WTC11 (cell line): ENCODE results near the gene GDAP2. TPM values are rescaled to one million over a fixed set of nuclear protein-coding genes. Genes with fewer than 3 reads are reported as not detected.

ENCODE experiments used
- ATAC-seq: fragments of 200-7000 bp; cut with Tn5 transposase; 2 replicates; pipeline ENCODE4 v1.10.0; 2021; ENCODE audit warnings: mild to moderate bottlenecking, moderate library complexity
- CTCF ChIA-PET: fragments of 300-600 bp; sonication (Branson Sonifier 250); formaldehyde crosslinking; loops from one replicate; lab custom pipeline; 2021; ENCODE audit warnings: antibody characterized with exemption; lab: Charles Lee
- POLR2A ChIA-PET: fragments of 350-600 bp; sonication (Branson Sonifier 250); formaldehyde crosslinking; loops from one replicate; lab custom pipeline; 2021; ENCODE audit warnings: antibody characterized with exemption; lab: Charles Lee
- DNase-seq: peaks from one replicate; pipeline ENCODE4 v3.0.0; 2021; ENCODE audit warnings: low spot score
- H3K27ac Mint-ChIP-seq: 2 replicates; pipeline ENCODE4 v1.8.0; 2021; ENCODE audit warnings: mixed read lengths
- H3K27me3 Mint-ChIP-seq: 2 replicates; pipeline ENCODE4 v1.8.0; 2021; ENCODE audit warnings: low read depth, mild to moderate bottlenecking, moderate library complexity, mixed read lengths
- H3K36me3 Mint-ChIP-seq: 2 replicates; pipeline ENCODE4 v1.8.0; 2021; ENCODE audit warnings: mixed read lengths
- H3K4me1 Mint-ChIP-seq: 2 replicates; pipeline ENCODE4 v1.8.0; 2022; ENCODE audit warnings: mixed read lengths
- H3K4me3 Mint-ChIP-seq: 2 replicates; pipeline ENCODE4 v1.8.0; 2021; ENCODE audit warnings: mild to moderate bottlenecking, moderate library complexity, mixed read lengths
- H3K9me3 Mint-ChIP-seq: 2 replicates; pipeline ENCODE4 v1.8.0; 2021; ENCODE audit warnings: mixed read lengths
- ATF3 ChIP-seq: sonication (generic); formaldehyde crosslinking; conservative IDR thresholded peaks from 2 replicates; pipeline ENCODE4 v1.8.1; 2022; ENCODE audit warnings: mild to moderate bottlenecking, missing genetic modification reagents
- GABPB1 ChIP-seq: sonication (generic); formaldehyde crosslinking; IDR thresholded peaks from 2 replicates; pipeline ENCODE4 v1.8.1; 2023; ENCODE audit warnings: mild to moderate bottlenecking, missing genetic modification reagents
- GRHL2 ChIP-seq: fragments of 250-450 bp; sonication (Bioruptor Pico); IDR thresholded peaks from 2 replicates; pipeline ENCODE4 v1.8.0; 2022; ENCODE audit warnings: mild to moderate bottlenecking, moderate library complexity; ENCODE audit not compliant: insufficient replicate concordance, severe bottlenecking
- MXD4 ChIP-seq: fragments of 250-450 bp; sonication (Bioruptor Pico); IDR thresholded peaks from 2 replicates; pipeline ENCODE4 v1.8.0; 2021; ENCODE audit warnings: mild to moderate bottlenecking, moderate library complexity, borderline replicate concordance
- NR1H2 ChIP-seq: sonication (generic); formaldehyde crosslinking; IDR thresholded peaks from 2 replicates; pipeline ENCODE4 v1.9.0; 2021; ENCODE audit warnings: mild to moderate bottlenecking, moderate library complexity, missing genetic modification reagents
- NR3C1 ChIP-seq: sonication (generic); formaldehyde crosslinking; conservative IDR thresholded peaks from 2 replicates; pipeline ENCODE4 v1.8.1; 2023; ENCODE audit warnings: low read depth, mild to moderate bottlenecking, missing genetic modification reagents
- OVOL2 ChIP-seq: fragments of 250-450 bp; sonication (Bioruptor Pico); IDR thresholded peaks from 2 replicates; pipeline ENCODE4 v1.9.0; 2021; ENCODE audit warnings: mild to moderate bottlenecking, borderline replicate concordance
- PRRX2 ChIP-seq: fragments of 250-450 bp; sonication (Bioruptor Pico); IDR thresholded peaks from 2 replicates; pipeline ENCODE4 v1.8.0; 2021; ENCODE audit warnings: mild to moderate bottlenecking
- STAT6 ChIP-seq: sonication (generic); formaldehyde crosslinking; conservative IDR thresholded peaks from 2 replicates; pipeline ENCODE4 v1.8.1; 2023; ENCODE audit warnings: mild to moderate bottlenecking, low read depth, missing genetic modification reagents, moderate library complexity
- ZNF121 ChIP-seq: sonication (generic); formaldehyde crosslinking; IDR thresholded peaks from 2 replicates; pipeline ENCODE4 v1.8.0; 2023; ENCODE audit warnings: missing genetic modification reagents
- ZNF416 ChIP-seq: fragments of 250-450 bp; sonication (Bioruptor Pico); IDR thresholded peaks from 2 replicates; pipeline ENCODE4 v1.9.0; 2021; ENCODE audit warnings: mild to moderate bottlenecking, inconsistent platforms
- total RNA-seq: library from RNA; stranded (reverse); gene quantifications from 3 replicates; pipeline ENCODE4 v1.2.3, GENCODE V29; 2021
- TF ChIP-seq, protein P1 (sequence below): sonication (generic); formaldehyde crosslinking; IDR thresholded peaks from 2 replicates; pipeline ENCODE4 v1.8.1; 2022; ENCODE audit warnings: low read depth, mild to moderate bottlenecking, moderate library complexity, missing genetic modification reagents, borderline replicate concordance
- TF ChIP-seq, protein P2 (sequence below): sonication (generic); formaldehyde crosslinking; IDR thresholded peaks from 2 replicates; pipeline ENCODE4 v1.8.1; 2023; ENCODE audit warnings: mild to moderate bottlenecking, missing genetic modification reagents, moderate library complexity

Gene GDAP2
- total RNA-seq, 1 experiment from 2014 or later: 22.4 TPM

DNA sequence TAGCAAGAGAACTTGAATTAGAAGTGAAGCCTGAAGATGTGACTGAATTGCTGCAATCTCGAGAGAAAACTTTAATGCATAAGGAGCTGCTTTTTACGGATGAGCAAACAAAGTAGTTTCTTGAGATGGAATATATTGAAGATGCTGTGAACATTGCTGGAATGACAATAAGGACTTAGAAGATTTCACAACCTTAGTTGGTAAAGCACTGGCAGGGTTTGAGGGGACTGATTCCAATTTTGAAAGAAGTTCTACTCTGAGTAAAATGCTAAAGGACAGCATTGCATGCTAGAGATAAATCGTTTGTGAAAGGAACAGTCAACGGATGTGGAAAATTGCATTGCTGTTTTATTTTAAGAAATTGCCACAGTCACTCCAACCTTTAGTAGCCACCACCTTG, 69.5 kb downstream of the GDAP2 start:
- POLR2A ChIA-PET: no interaction called here
- DNase-seq (no peak), ATAC-seq (no peak)
- H3K9me3 Mint-ChIP-seq: no peaks in the 10 kb centered on the region
- TF ChIP-seq STAT6 (CRISPR knock-in tag) (no peak), MXD4 (no peak), GRHL2 (no peak), ZNF416 (CRISPR knock-in tag) (no peak), OVOL2 (CRISPR knock-in tag) (no peak), NR3C1 (CRISPR knock-in tag) (no peak), ZNF121 (no peak), NR1H2 (CRISPR knock-in tag) (no peak)
- TF ChIP-seq, protein P1, sequence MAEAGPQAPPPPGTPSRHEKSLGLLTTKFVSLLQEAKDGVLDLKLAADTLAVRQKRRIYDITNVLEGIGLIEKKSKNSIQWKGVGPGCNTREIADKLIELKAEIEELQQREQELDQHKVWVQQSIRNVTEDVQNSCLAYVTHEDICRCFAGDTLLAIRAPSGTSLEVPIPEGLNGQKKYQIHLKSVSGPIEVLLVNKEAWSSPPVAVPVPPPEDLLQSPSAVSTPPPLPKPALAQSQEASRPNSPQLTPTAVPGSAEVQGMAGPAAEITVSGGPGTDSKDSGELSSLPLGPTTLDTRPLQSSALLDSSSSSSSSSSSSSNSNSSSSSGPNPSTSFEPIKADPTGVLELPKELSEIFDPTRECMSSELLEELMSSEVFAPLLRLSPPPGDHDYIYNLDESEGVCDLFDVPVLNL (CRISPR knock-in tag): no peak
- H3K27me3 Mint-ChIP-seq: no peaks in the 10 kb centered on the region
- H3K4me3 Mint-ChIP-seq: no peak overlapping the region
- no peak overlapping the region for H3K27ac Mint-ChIP-seq
- H3K4me1 Mint-ChIP-seq: no peaks in the 10 kb centered on the region
- CTCF ChIA-PET: interaction anchor here (0.8 kb wide), 1 partner anchor 106 kb away, joined by 3 read pairs; no protein-coding TSS in a partner anchor
- no peaks in the 10 kb centered on the region for H3K36me3 Mint-ChIP-seq

DNA sequence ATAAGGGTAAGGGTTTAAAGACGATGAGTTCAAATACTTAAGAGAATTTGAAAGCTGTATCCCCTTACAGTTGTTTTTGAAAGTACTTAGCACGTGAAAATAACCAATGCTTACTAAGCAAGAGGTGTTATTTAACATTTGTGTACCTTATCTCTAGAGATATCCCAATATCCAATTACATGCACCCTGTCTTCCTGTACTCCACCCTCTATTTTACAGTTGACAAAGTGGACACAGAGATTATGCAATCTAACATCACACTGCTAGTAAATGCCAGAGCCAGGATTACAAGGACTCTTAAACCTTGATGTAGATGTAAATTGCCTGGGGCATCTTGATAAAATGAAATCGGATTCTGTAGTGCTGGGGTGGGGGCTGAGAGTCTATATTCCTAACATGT, 72.0 kb downstream of the GDAP2 start:
- TF ChIP-seq, protein P1 (CRISPR knock-in tag): no peak
- peak; percentile 68 for TF ChIP-seq GABPB1 (CRISPR knock-in tag)
- TF ChIP-seq, all 79 proteins: peak for 1
- H3K4me1 Mint-ChIP-seq: no peaks in the 10 kb centered on the region
- H3K4me3 Mint-ChIP-seq: no peak overlapping the region
- ATAC-seq (no peak), DNase-seq (no peak)
- ChIA-PET POLR2A (no interaction called here), CTCF (no interaction called here)
- no peak overlapping the region for H3K27ac Mint-ChIP-seq
- H3K36me3 Mint-ChIP-seq: no peaks in the 10 kb centered on the region
- no peaks in the 10 kb centered on the region for H3K9me3 Mint-ChIP-seq
- H3K27me3 Mint-ChIP-seq: no peaks in the 10 kb centered on the region

GRCh38 chr1:117852853-117853553, 76.4 kb downstream of the GDAP2 start:
- ATAC-seq (no peak), DNase-seq (no peak)
- Mint-ChIP-seq H3K27ac (no peak overlapping the region), H3K27me3 (no peaks in the 10 kb centered on the region), H3K4me3 (no peak overlapping the region), H3K36me3 (no peaks in the 10 kb centered on the region), H3K4me1 (no peaks in the 10 kb centered on the region), H3K9me3 (no peaks in the 10 kb centered on the region)
- ChIA-PET POLR2A (no interaction called here), CTCF (interaction anchor here (1.5 kb wide), 1 partner anchor 10 kb away, joined by 5 read pairs; no protein-coding TSS in a partner anchor)
- TF ChIP-seq ATF3 (CRISPR knock-in tag): no peak
- TF ChIP-seq, protein P2, sequence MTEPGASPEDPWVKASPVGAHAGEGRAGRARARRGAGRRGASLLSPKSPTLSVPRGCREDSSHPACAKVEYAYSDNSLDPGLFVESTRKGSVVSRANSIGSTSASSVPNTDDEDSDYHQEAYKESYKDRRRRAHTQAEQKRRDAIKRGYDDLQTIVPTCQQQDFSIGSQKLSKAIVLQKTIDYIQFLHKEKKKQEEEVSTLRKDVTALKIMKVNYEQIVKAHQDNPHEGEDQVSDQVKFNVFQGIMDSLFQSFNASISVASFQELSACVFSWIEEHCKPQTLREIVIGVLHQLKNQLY (CRISPR knock-in tag): no peak
- TF ChIP-seq PRRX2 (CRISPR knock-in tag): no peak
